ENCODE measurements around the gene COMMD1. TPM values are rescaled to one million over a fixed set of nuclear protein-coding genes. Genes with fewer than 3 reads are reported as not detected.

The COMMD1 gene
- total and polyA plus RNA-seq, 10 donors = 23.9 to 40.1 (median 35.0) TPM

GRCh38 chr2:62054916-62055450 lies 149.5 kb downstream of the COMMD1 start:
- H3K4me3 ChIP-seq = no peak overlapping the region
- no peak for TF ChIP-seq CTCF (IDR thresholded peaks at IDR 0.05 in 8 of 11, conservative IDR thresholded peaks at IDR 0.05 in 3 of 11)
- no peak for TF ChIP-seq POLR2AphosphoS5 (IDR thresholded peaks at IDR 0.05)
- TF ChIP-seq POLR2A (IDR thresholded peaks at IDR 0.05) = no peak
- H3K9me3 ChIP-seq = peaks cover 0 to 3% (median 2%) of the 10 kb centered on the region in 8 donors
- DNase-seq = no peak
- H3K4me1 ChIP-seq = no peaks in the 10 kb centered on the region
- H3K27ac ChIP-seq = no peak overlapping the region
- 60 to 73% (median 66%) methylated on average over 3 of the region's 3 CpGs for WGBS, 5 donors
- H3K27me3 ChIP-seq (replicated peaks in 1 of 7) = no peaks in the 10 kb centered on the region
- peaks cover 0 to 9% (median 0%) of the 10 kb centered on the region in 6 donors for H3K36me3 ChIP-seq
- intact Hi-C loops (cut with DNase I; ENCODE audit: low total_unique reads) = no loop called here

GRCh38 chr2:62055724-62056336 lies 150.4 kb downstream of the COMMD1 start:
- DNase-seq = no peak
- TF ChIP-seq POLR2A (IDR thresholded peaks at IDR 0.05) = no peak
- TF ChIP-seq CTCF (IDR thresholded peaks at IDR 0.05 in 8 of 11, conservative IDR thresholded peaks at IDR 0.05 in 3 of 11) = no peak
- TF ChIP-seq POLR2AphosphoS5 (IDR thresholded peaks at IDR 0.05) = no peak
- WGBS, 5 donors = 86 to 94% (median 91%) methylated on average over 3 of the region's 3 CpGs
- Histone ChIP-seq H3K9me3 (peaks cover 0 to 11% (median 9%) of the 10 kb centered on the region in 8 donors), H3K27me3 (replicated peaks in 1 of 7) (no peaks in the 10 kb centered on the region), H3K27ac (no peak overlapping the region), H3K36me3 (peaks cover 0 to 9% (median 0%) of the 10 kb centered on the region in 6 donors), H3K4me3 (no peak overlapping the region), H3K4me1 (no peaks in the 10 kb centered on the region)
- intact Hi-C loops (cut with DNase I; ENCODE audit: low total_unique reads) = no loop called here

GRCh38 chr2:62056341-62056740 lies 150.9 kb downstream of the COMMD1 start:
- intact Hi-C loops (cut with DNase I; ENCODE audit: low total_unique reads) = no loop called here
- Histone ChIP-seq H3K4me1 (no peaks in the 10 kb centered on the region), H3K9me3 (peaks cover 0 to 16% (median 9%) of the 10 kb centered on the region in 8 donors), H3K27ac (no peak overlapping the region), H3K4me3 (no peak overlapping the region), H3K27me3 (replicated peaks in 1 of 7) (no peaks in the 10 kb centered on the region), H3K36me3 (peaks cover 0 to 9% (median 0%) of the 10 kb centered on the region in 6 donors)
- WGBS, 5 donors = 89 to 95% (median 94%) methylated on average over 5 of the region's 5 CpGs
- TF ChIP-seq CTCF (IDR thresholded peaks at IDR 0.05 in 8 of 11, conservative IDR thresholded peaks at IDR 0.05 in 3 of 11) (no peak), POLR2AphosphoS5 (IDR thresholded peaks at IDR 0.05) (no peak), POLR2A (IDR thresholded peaks at IDR 0.05) (no peak)
- no peak for DNase-seq

- Histone ChIP-seq H3K9me3 (peaks cover 0 to 11% (median 4%) of the 10 kb centered on the region in 8 donors), H3K27me3 (replicated peaks in 1 of 7) (no peaks in the 10 kb centered on the region), H3K4me1 (no peaks in the 10 kb centered on the region), H3K27ac (no peak overlapping the region), H3K36me3 (no peaks in the 10 kb centered on the region), H3K4me3 (no peak overlapping the region)
- DNase-seq = no peak
- TF ChIP-seq POLR2AphosphoS5 (IDR thresholded peaks at IDR 0.05) = no peak
- TF ChIP-seq CTCF (IDR thresholded peaks at IDR 0.05 in 8 of 11, conservative IDR thresholded peaks at IDR 0.05 in 3 of 11) = no peak
- no peak for TF ChIP-seq POLR2A (IDR thresholded peaks at IDR 0.05)
- intact Hi-C loops (cut with DNase I; ENCODE audit: low total_unique reads) = no loop called here
Measured at GRCh38 chr2:62065243-62065642, 159.8 kb downstream of the COMMD1 start.
